ENCODE results near the gene MARS1.

GRCh38 chr12:57460841-57461275, 27.0 kb upstream of the MARS1 start:
- TF ChIP-seq CTCF (IDR thresholded peaks at IDR 0.05) (no peak), POLR2A (IDR thresholded peaks at IDR 0.05) (no peak), EP300 (IDR thresholded peaks at IDR 0.05) (no peak)

Measured in stomach (tissue), 4 donors.